ENCODE measurements around the gene GC.

DNA sequence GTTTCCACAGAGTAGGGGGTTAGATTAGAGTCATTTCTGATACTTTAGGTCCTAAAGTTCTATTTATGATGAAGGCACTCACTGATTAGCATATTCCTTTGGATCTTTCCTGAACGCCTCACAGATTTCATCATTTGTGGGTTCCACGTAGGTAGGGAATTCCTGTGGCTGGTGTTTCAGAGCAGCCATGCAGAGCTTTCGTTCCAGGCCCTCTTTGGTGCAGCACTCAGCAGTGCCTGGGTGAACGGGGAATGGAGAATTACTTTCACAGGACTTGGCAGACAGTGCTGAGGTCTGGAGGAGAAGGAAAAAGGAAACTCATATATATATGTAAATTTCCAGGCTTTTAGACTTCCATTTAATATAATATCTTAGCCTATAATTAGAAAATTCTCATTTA is 18.5 kb downstream of the GC start:
- TF ChIP-seq POLR2A (IDR thresholded peaks at IDR 0.05), result no peak
- TF ChIP-seq, protein P1, sequence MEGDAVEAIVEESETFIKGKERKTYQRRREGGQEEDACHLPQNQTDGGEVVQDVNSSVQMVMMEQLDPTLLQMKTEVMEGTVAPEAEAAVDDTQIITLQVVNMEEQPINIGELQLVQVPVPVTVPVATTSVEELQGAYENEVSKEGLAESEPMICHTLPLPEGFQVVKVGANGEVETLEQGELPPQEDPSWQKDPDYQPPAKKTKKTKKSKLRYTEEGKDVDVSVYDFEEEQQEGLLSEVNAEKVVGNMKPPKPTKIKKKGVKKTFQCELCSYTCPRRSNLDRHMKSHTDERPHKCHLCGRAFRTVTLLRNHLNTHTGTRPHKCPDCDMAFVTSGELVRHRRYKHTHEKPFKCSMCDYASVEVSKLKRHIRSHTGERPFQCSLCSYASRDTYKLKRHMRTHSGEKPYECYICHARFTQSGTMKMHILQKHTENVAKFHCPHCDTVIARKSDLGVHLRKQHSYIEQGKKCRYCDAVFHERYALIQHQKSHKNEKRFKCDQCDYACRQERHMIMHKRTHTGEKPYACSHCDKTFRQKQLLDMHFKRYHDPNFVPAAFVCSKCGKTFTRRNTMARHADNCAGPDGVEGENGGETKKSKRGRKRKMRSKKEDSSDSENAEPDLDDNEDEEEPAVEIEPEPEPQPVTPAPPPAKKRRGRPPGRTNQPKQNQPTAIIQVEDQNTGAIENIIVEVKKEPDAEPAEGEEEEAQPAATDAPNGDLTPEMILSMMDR (IDR thresholded peaks at IDR 0.05), result no peak
